ENCODE results near the gene KRT75.

- TF ChIP-seq, protein P1, sequence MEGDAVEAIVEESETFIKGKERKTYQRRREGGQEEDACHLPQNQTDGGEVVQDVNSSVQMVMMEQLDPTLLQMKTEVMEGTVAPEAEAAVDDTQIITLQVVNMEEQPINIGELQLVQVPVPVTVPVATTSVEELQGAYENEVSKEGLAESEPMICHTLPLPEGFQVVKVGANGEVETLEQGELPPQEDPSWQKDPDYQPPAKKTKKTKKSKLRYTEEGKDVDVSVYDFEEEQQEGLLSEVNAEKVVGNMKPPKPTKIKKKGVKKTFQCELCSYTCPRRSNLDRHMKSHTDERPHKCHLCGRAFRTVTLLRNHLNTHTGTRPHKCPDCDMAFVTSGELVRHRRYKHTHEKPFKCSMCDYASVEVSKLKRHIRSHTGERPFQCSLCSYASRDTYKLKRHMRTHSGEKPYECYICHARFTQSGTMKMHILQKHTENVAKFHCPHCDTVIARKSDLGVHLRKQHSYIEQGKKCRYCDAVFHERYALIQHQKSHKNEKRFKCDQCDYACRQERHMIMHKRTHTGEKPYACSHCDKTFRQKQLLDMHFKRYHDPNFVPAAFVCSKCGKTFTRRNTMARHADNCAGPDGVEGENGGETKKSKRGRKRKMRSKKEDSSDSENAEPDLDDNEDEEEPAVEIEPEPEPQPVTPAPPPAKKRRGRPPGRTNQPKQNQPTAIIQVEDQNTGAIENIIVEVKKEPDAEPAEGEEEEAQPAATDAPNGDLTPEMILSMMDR (IDR thresholded peaks at IDR 0.05 in 2 of 3, conservative IDR thresholded peaks at IDR 0.05 in 1 of 3; ENCODE audit: borderline replicate concordance in 1 of 3, insufficient read depth in 1 of 3, low read depth in 2 of 3, low read length in 2 of 3) = no peak
- TF ChIP-seq MAX (IDR thresholded peaks at IDR 0.05) (no peak), YY1 (IDR thresholded peaks at IDR 0.05; ENCODE audit: extremely low read depth, insufficient replicate concordance, low read depth, low read length) (no peak), SIN3A (IDR thresholded peaks at IDR 0.05; ENCODE audit: low read depth) (no peak)
- TF ChIP-seq, protein P2, sequence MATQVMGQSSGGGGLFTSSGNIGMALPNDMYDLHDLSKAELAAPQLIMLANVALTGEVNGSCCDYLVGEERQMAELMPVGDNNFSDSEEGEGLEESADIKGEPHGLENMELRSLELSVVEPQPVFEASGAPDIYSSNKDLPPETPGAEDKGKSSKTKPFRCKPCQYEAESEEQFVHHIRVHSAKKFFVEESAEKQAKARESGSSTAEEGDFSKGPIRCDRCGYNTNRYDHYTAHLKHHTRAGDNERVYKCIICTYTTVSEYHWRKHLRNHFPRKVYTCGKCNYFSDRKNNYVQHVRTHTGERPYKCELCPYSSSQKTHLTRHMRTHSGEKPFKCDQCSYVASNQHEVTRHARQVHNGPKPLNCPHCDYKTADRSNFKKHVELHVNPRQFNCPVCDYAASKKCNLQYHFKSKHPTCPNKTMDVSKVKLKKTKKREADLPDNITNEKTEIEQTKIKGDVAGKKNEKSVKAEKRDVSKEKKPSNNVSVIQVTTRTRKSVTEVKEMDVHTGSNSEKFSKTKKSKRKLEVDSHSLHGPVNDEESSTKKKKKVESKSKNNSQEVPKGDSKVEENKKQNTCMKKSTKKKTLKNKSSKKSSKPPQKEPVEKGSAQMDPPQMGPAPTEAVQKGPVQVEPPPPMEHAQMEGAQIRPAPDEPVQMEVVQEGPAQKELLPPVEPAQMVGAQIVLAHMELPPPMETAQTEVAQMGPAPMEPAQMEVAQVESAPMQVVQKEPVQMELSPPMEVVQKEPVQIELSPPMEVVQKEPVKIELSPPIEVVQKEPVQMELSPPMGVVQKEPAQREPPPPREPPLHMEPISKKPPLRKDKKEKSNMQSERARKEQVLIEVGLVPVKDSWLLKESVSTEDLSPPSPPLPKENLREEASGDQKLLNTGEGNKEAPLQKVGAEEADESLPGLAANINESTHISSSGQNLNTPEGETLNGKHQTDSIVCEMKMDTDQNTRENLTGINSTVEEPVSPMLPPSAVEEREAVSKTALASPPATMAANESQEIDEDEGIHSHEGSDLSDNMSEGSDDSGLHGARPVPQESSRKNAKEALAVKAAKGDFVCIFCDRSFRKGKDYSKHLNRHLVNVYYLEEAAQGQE (IDR thresholded peaks at IDR 0.05; ENCODE audit: low read depth) = no peak
These were observed 774 bp upstream of the KRT75 start for GRCh38 chr12:52434760-52435530.
